Tibial nerve (tissue), 4 donors: ENCODE data around the gene NR2F1-AS1. TPM values are rescaled to one million over a fixed set of nuclear protein-coding genes. Genes with fewer than 3 reads are reported as not detected.
A peak's percentile ranks its signal among the peaks of the same experiment; 100 is the strongest.

ENCODE experiments used
- DNase-seq, 2 donors: peaks; one replicate each; pipeline ENCODE4 v3.0.0-alpha.2; 2019; ENCODE audit warnings: low spot score in 2 of 2
- H3K27ac ChIP-seq, 4 donors: fragments of 200-600 bp; sonication (generic) in 3 of 4; one replicate each; pipeline ENCODE4 v1.5.1; 2017 to 2019; ENCODE audit warnings: mild to moderate bottlenecking in 1 of 4
- H3K27me3 ChIP-seq, 2 donors: fragments of 200-600 bp; sonication (generic) in 1 of 2; one replicate each; pipeline versions ENCODE4 v1.5.1 to v1.6.0; 2017 to 2019
- H3K36me3 ChIP-seq, 3 donors: fragments of 200-600 bp; sonication (generic); one replicate each; pipeline ENCODE4 v1.5.1; 2018 to 2019
- H3K4me1 ChIP-seq, 4 donors: fragments of 200-600 bp; sonication (generic) in 3 of 4; one replicate each; pipeline ENCODE4 v1.5.1; 2017 to 2019
- H3K4me3 ChIP-seq, 4 donors: fragments of 200-600 bp; sonication (generic) in 3 of 4; one replicate each; pipeline ENCODE4 v1.5.1; 2017 to 2019; ENCODE audit warnings: mild to moderate bottlenecking in 1 of 4, moderate library complexity in 1 of 4
- H3K9me3 ChIP-seq, 4 donors: fragments of 200-600 bp; sonication (generic) in 3 of 4; one replicate each; pipeline ENCODE4 v1.5.1; 2017 to 2019
- EP300 ChIP-seq, 2 donors: sonication (generic); formaldehyde crosslinking; IDR thresholded peaks; one replicate each; pipeline ENCODE4 v1.6.1; 2017; ENCODE audit warnings: antibody characterized with exemption in 2 of 2, mild to moderate bottlenecking in 1 of 2
- POLR2A ChIP-seq, 2 donors: fragments of 450-650 bp; IDR thresholded peaks; one replicate each; pipeline ENCODE4 v1.6.1; 2017; ENCODE audit warnings: antibody characterized with exemption in 2 of 2, mild to moderate bottlenecking in 2 of 2, moderate library complexity in 2 of 2
- WGBS, 2 donors: methylation state at CpG; one replicate each; pipeline ENCODE4 v1.1.5; 2018; 5-methylcytosine and 5-hydroxymethylcytosine counted together
- total RNA-seq, 4 donors: library from RNA; depleted of rRNA; stranded (reverse); fragments of >200 nt; gene quantifications; one replicate each; pipeline ENCODE4 v1.1.0, GENCODE V29; 2016
- TF ChIP-seq, protein P1 (sequence below), 5 experiments: fragments of 200-600 bp in 3 of 5; fragments of 450-650 bp in 2 of 5; sonication (generic) in 3 of 5; IDR thresholded peaks; one replicate each; pipeline ENCODE4 v1.5.1; 2016 to 2019; ENCODE audit warnings: antibody characterized with exemption in 5 of 5, mild to moderate bottlenecking in 3 of 5, moderate library complexity in 2 of 5

NR2F1-AS1 gene
- total RNA-seq, 4 donors from 2014 or later: 13.5 to 38.4 (median 35.4) TPM

DNA sequence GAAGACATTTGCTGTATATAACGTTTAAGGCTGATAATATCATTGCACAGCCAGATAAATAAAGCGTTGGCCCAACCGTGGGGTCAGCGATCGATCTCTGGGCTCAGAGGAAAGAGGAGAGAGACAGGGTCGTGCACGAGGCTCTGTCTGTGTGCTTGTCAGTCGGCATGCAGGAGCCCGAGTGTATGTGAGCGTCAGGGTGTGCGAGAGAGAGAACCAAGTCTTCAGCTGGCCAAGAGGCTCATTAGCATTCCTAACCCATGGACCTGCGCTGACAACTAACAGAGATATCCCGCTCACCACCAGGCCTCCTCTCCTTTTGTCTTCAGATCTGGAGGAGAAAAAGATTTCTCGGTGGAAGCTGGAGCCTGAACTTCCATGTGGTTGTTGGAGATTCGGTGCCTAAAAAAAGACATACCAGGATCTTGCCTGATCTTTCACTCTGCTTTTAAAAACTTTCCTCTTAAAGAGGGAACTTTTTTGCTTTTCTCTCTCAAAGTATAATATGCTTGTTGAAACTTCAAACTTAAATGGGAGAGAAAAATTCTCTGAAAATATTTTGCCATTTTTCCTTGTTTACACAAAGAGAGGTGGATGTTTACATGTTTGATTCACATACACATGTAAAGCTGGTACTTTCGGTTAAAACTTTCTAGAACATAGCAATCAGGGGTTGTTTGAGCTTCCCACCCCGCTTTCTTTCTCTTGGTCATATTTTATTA lies 18.5 kb upstream of the NR2F1-AS1 start:
- WGBS, 2 donors: 14 to 17% methylated on average over 17 of the region's 17 CpGs
- no peak for DNase-seq
- H3K36me3 ChIP-seq: peaks cover 0 to 19% (median 0%) of the 10 kb centered on the region in 3 donors
- H3K4me3 ChIP-seq: peak overlapping the region; percentile 15 to 39 (median 24)
- H3K4me1 ChIP-seq: peaks cover 0 to 81% (median 9%) of the 10 kb centered on the region in 4 donors
- no peaks in the 10 kb centered on the region for H3K9me3 ChIP-seq
- H3K27me3 ChIP-seq: peaks cover 0 to 27% of the 10 kb centered on the region in 2 donors
- H3K27ac ChIP-seq: peak overlapping the region; percentile 72 to 94 (median 86)
- peak in 1 of 2 donors; percentile 53 for TF ChIP-seq EP300 (IDR thresholded peaks at IDR 0.05)
- TF ChIP-seq, protein P1, sequence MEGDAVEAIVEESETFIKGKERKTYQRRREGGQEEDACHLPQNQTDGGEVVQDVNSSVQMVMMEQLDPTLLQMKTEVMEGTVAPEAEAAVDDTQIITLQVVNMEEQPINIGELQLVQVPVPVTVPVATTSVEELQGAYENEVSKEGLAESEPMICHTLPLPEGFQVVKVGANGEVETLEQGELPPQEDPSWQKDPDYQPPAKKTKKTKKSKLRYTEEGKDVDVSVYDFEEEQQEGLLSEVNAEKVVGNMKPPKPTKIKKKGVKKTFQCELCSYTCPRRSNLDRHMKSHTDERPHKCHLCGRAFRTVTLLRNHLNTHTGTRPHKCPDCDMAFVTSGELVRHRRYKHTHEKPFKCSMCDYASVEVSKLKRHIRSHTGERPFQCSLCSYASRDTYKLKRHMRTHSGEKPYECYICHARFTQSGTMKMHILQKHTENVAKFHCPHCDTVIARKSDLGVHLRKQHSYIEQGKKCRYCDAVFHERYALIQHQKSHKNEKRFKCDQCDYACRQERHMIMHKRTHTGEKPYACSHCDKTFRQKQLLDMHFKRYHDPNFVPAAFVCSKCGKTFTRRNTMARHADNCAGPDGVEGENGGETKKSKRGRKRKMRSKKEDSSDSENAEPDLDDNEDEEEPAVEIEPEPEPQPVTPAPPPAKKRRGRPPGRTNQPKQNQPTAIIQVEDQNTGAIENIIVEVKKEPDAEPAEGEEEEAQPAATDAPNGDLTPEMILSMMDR (IDR thresholded peaks at IDR 0.05): no peak
- peak in 1 of 2 donors; percentile 25 for TF ChIP-seq POLR2A (IDR thresholded peaks at IDR 0.05)

DNA sequence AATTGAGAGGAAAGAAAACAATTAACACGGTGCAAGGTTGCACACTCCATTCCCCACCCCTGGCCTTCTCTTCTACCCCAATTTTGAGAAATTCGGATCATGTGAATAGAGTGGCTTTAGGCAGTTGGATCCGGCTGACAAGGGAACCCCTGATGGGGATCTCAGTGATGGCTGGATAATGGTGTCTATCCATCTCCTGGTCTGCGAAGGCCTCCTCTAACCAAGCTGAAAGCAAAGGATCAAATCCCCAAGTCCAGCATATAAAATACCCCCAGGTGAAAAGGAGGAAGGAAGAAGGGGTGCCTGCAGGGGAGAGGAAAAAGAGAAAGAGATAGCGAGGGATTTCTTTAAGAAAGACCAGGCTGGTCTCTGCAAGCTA lies 18.0 kb upstream of the NR2F1-AS1 start:
- DNase-seq: no peak
- H3K27me3 ChIP-seq: peaks cover 0 to 27% of the 10 kb centered on the region in 2 donors
- peak overlapping the region; percentile 15 to 39 (median 24) for H3K4me3 ChIP-seq
- peaks cover 0 to 23% (median 0%) of the 10 kb centered on the region in 3 donors for H3K36me3 ChIP-seq
- H3K9me3 ChIP-seq: no peaks in the 10 kb centered on the region
- H3K27ac ChIP-seq: peak overlapping the region; percentile 72 to 94 (median 86)
- peaks cover 0 to 75% (median 9%) of the 10 kb centered on the region in 4 donors for H3K4me1 ChIP-seq
- TF ChIP-seq POLR2A (IDR thresholded peaks at IDR 0.05) (no peak), EP300 (IDR thresholded peaks at IDR 0.05) (no peak)
- TF ChIP-seq, protein P1 (IDR thresholded peaks at IDR 0.05): no peak
- WGBS, 2 donors: 36 to 46% methylated on average over 5 of the region's 5 CpGs

DNA sequence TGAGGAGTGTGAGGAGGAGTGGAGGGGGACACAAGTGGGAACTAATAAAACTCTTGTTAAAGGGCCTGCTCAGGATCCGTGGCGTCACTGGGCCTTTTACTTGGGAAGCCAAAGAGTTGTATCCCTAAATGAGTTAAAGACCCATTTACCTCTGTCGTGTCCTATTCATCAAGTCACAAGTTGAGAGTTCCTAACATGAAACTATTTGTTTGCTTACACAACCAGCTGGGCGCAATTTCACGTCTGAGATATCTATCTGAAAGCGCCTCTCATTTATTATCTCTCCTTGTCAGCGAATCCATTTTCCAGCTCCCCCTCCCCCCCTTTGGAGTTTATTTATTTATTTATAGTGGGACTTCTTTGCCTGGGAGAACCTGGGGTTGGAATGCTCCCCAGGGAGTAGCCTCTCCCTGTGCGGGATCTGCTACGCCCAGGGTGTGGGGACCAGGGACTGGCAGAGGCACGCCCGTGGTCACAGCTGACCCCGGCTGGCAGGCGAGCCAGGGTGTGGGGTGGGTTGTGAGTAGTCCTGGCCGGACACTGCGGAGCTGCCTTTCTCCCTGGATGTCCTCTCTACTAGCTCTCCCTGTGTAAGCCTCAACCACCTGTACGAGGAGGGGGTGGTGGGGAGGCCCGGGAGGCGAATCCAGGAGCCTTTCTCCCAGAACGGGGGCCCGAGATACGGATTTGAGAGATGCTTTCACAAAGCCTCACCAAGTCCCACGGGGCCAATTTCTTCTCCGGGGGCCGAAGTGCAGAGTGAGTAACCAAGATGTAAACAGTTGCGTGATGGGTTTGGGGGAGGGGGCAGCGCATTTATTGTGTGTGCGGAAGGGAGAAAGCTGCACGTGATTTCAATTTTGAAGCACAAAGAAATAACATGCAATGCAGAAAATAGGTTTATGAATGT lies 17.3 kb upstream of the NR2F1-AS1 start:
- H3K4me3 ChIP-seq: peak overlapping the region in 3 of 4 donors; percentile 15 to 39 (median 33)
- peaks cover 0 to 72% (median 11%) of the 10 kb centered on the region in 4 donors for H3K4me1 ChIP-seq
- WGBS, 2 donors: 39 to 54% methylated on average over 26 to 28 of the region's 28 CpGs
- no peak for DNase-seq
- TF ChIP-seq, protein P1 (IDR thresholded peaks at IDR 0.05): no peak
- TF ChIP-seq EP300 (IDR thresholded peaks at IDR 0.05) (no peak), POLR2A (IDR thresholded peaks at IDR 0.05) (no peak)
- peaks cover 0 to 30% (median 0%) of the 10 kb centered on the region in 3 donors for H3K36me3 ChIP-seq
- H3K9me3 ChIP-seq: no peaks in the 10 kb centered on the region
- H3K27me3 ChIP-seq: peaks cover 0 to 21% of the 10 kb centered on the region in 2 donors
- H3K27ac ChIP-seq: peak overlapping the region; percentile 72 to 94 (median 86)

DNA sequence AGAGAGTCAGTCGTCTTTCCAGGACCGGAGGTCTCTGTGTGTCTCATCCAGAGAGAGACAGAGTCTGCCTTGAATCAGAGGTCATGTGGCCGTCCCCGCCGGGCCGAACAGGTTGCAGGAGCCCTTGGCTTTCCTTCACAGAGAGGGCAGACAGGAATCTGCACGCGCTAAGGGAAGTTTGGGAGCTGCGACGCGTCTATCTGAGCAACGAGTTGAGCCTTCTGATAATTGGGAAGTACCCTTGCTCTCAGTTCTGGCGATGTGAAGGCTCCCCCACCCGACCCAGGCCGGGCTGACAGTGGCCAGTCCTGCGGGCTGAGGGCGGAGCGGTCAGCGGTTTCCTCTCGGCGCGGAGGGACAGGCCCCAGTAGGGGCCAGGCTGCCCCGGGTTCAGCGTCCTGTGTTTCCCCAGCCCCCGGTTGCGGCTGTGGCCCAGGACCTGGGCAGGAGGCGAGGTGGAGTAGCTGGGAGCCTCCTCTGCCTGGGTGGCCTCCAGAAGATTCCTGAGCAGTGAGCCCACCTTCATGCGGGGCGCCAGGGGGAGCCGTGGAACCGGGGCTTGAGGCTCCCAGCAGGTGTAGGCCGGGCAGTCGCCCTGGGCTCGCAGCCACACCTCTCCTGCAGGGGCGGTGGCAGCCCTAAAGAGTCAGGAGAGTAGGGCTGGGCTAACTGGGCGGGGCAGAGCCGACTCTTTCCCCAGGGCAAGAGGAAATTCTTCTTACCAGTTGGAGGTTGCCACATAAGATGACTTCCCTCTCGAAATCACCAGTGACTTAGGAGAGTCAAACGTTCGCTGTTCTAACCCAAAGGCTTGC lies 15.9 kb upstream of the NR2F1-AS1 start:
- Histone ChIP-seq H3K36me3 (peaks cover 0 to 30% (median 0%) of the 10 kb centered on the region in 3 donors), H3K4me3 (no peak overlapping the region), H3K4me1 (peaks cover 0 to 73% (median 14%) of the 10 kb centered on the region in 4 donors), H3K27me3 (peaks cover 0 to 11% of the 10 kb centered on the region in 2 donors), H3K27ac (peak overlapping the region; percentile 72 to 94 (median 86)), H3K9me3 (no peaks in the 10 kb centered on the region)
- DNase-seq: no peak
- TF ChIP-seq POLR2A (IDR thresholded peaks at IDR 0.05) (no peak), EP300 (IDR thresholded peaks at IDR 0.05) (no peak)
- TF ChIP-seq, protein P1 (IDR thresholded peaks at IDR 0.05): no peak
- WGBS, 2 donors: 66 to 70% methylated on average over 23 to 37 of the region's 40 CpGs
